ENCODE results near the gene SORL1-AS1.

The SORL1-AS1 gene

DNA sequence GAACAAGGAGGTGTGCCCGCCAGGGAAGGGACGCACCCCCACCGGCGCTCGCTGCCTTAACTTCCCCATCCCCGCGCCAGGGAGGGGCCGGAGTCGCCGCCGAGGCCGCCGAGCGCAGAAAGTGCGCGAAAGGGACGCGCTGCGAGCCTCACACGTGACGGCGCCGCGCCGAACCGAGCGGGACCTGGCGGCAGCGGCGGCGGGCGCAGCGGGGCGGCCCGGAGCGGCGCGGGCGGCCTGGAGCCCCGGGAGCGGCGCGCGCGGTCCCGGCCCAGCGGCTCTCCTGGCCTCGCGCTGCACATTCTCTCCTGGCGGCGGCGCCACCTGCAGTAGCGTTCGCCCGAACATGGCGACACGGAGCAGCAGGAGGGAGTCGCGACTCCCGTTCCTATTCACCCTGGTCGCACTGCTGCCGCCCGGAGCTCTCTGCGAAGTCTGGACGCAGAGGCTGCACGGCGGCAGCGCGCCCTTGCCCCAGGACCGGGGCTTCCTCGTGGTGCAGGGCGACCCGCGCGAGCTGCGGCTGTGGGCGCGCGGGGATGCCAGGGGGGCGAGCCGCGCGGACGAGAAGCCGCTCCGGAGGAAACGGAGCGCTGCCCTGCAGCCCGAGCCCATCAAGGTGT lies 670 bp downstream of the SORL1-AS1 start, which contains the start of gene SORL1:
TSS of gene SORL1 (plus strand) at position 329 of the 623 bp plus-strand sequence. CDS start at position 347, 18 bp downstream.
- DNase-seq (ENCODE audit: low spot score), result peak; percentile 86

DNA sequence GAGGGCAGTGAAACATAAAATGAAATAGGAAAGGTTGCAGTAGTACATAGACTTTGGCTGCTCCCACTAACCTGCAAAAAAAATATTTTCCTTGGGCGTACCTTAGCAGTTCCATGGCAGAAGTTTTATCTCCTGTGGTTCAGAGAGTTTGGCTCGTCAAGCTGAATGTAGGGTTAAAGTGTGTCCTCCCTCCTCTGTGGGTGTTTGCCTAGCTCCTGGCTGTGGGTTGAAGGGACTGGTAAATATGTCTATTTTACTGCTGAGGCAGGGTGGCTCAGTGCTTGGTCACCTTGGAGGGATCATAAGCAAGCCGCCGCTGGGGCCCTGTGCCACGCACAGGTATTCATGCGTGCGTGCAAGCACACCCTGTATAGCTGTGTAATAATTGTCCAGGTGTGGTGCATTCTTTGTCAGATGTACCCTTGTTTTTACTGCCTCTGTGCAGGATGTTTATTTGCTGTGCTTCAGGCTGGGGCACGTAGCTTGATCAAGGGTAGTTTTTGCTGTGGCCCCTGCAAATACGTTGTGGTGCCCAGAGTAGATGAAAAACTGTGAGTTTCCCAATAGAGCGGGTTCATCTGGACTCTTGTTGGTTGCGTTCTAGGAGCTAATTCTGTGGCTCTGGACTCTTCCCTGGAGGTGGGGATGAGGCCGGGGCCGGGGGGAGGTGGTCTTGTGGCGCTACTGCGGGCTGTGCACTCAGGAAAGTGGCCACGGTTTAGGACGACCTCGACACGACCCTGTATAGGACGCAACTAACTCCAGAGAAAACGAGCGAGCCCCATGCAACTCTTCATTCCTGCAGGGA lies 1.4 kb downstream of the SORL1-AS1 start:
- DNase-seq (ENCODE audit: low spot score), result no peak

DNA sequence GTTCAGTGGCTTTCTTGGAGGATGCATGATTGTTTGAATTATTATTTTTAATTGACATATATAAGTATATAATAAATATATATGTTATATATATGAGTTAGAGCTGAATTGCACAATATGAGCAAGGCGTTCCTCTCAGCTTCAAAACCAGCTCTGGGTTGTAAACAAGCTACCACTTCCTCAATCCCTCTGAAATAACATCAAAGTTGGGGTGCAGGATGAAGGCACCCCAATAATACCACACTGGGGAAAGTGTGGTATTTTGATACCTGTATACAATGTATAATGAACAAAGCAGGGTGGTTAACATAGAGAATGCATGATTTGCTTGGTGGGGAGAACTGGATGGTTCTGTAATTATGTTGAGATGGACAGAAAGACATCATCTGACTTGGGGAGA lies 2.4 kb downstream of the SORL1-AS1 start:
- no peak for DNase-seq (ENCODE audit: low spot score)

DNA sequence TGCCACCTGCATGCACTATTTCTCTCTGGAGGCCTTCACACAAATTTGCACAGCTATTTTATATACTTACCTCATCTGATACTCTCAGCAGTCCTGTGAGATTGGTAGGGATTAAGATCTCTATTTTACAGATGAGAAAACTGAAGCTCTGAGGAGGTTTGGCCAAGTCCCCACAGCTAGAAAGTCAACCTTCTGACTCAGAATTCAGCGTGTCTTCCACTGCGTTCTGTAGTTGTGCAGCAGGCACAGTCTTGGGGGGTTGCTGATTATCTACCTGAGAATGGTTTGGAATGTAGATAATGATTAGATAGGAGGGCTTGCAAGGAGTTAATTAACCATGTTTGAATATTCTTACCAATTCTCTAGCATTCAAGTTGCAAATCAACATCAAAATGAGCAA lies 3.1 kb downstream of the SORL1-AS1 start:
- no peak for DNase-seq (ENCODE audit: low spot score)

DNA sequence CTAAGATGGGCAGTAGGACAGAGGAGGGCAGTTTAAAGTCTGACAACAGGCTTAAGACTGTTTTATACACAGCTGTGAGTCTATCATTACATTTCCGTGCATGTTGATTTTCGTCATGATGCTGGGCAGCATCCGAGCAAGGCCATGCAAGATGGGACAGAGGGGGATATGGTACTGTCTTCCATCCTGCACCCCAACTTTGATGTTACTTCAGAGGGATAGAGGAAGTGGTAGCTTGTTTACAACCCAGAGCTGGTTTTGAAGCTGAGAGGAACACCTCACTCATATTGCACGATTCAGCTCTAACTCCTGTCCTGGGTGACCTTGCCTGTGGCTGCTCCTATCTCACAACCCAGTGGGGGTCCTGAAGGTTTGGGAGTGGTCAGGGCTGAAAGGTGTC lies 3.6 kb downstream of the SORL1-AS1 start:
- DNase-seq (ENCODE audit: low spot score), result no peak

DNA sequence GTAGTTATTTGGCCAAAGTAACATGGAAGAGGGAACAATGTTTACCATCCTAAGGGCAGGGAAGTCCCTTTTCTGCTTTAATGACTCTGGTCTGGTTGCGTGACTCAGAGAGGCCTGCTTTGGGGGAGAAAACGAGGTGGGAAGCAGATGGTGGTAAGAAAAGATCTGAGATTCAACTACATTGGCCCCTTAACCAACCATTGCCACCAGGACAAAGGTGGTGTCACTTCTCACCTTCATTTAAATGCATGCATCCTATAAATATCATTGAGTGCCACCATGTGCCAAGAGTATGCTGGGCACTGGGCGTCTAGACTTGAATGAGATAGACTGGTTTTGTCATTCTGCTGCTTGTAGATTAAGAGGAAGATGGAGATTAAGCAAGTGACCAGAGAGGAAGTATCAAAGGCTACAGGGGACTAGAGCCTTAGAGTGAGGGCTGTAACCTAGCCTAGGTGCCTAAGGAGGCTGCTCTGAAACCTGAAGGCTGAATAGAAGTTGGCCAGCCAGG lies 4.3 kb downstream of the SORL1-AS1 start:
- no peak for DNase-seq (ENCODE audit: low spot score)

DNA sequence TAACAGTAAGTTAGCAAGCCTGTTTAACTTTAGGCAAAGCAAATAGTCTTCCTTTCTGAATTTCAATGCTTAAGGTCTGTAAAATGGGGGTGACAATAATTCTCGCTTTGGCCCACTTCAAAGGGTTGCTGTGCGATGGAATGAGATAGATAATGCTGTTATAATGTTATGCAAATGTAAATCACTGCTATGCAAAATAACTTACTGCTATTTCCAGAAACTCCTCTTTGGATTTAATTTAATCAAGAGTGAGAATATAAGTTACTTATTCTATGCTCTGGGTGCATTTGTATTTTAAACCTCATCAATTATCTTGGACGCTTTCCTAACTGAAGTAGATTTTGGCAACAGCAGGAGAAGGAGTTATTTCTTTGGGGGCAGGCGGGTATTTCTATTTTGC lies 4.8 kb downstream of the SORL1-AS1 start:
- DNase-seq (ENCODE audit: low spot score), result no peak

DNA sequence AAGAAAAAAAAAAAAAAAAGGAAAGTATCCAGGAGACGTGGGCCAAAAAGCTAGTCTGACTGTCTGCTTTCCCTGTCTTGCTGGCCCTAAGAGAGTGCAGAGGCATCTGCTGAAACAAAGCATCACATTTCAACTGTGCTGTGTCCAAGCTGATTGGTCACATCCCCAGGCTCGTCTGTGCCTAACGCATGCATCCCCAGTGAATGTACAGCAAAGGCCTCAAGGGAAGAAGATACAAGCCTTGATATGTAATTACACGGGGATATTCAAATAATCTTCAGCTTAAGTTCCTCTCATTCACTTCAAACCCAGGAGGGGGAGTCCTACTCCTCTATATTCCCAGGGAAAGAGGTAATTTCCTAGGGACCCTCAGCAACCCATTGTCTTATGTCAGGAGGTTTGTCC lies 6.0 kb downstream of the SORL1-AS1 start:
- peak; percentile 56 for DNase-seq (ENCODE audit: low spot score)

DNA sequence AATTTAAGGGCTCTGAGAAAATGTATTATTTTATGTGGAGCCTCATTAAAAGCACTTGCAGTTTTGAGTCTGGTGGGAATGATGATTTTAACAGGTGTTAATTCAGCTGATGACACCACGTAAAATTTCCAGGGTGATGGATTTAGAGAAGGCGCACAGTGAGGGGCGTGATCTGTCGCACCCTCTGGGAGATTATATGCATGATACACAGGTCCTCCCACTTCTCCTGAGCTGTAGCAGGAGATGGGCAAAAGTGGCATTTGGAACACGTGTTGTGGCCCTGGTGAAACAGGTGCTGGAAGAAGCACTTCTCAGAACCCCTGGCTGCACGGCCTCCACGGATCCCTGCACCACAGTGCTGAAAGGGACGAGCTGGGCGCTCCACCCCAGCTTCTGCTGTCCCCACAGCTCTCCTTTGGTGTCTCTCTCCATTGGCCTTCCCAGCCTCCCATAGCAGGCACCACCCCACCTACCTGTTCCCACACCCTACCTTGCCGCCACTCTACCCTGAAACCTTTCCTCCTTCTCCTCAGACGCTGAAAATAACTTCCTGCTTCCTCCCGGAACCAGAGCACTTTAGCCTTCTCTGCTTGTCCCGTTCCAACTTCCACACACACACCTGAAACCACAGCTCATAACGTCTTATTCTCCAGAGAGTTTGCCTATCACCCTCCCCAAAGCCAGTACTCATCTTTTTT lies 7.5 kb downstream of the SORL1-AS1 start:
- DNase-seq (ENCODE audit: low spot score), result no peak

DNA sequence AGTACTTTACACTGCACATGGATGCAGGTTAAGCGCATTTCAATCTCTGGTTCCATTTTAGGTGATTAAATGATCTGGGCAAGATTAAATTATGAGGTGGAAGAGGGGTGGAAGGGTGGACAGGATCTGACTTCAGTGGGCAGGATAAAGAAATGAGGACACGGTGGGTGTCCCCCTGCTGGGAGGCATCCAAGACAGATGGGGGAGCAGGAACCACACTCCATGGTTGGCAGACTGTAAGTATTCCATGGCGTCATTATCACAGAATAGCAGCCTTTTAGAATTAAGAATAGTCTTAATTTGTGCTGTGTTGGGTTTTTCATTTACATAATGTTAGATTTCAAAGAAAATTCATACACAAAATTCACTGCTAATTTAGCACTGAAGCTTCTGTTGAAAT lies 8.2 kb downstream of the SORL1-AS1 start:
- no peak for DNase-seq (ENCODE audit: low spot score)

DNA sequence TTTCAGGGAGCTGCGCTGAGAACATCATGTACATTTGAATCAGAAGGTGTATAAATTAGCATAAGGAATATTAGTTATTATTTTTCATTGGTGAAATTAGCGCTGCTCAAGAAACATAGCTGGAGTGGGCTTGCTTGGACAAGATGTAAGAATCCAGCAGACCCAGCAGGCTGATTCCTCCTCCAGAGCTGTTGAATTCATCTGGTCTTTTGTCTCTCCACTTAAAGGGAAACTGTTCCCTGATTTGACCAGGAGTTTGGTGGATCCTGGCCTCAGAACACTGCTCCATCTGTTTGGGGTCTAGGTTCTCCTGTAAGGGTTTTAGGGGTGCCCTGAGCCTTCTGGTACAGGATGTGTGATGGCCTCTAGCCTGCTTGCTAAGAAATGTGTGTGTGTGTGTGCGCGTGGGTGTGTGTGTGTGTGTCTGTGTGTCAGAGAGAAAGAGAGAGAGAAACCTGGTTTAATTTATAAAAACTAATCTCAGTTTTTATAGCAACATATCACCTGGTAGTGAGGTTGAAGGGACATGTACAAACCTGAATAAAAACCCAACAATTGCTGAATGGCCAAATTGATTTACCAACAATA lies 9.0 kb downstream of the SORL1-AS1 start:
- DNase-seq (ENCODE audit: low spot score), result no peak

DNA sequence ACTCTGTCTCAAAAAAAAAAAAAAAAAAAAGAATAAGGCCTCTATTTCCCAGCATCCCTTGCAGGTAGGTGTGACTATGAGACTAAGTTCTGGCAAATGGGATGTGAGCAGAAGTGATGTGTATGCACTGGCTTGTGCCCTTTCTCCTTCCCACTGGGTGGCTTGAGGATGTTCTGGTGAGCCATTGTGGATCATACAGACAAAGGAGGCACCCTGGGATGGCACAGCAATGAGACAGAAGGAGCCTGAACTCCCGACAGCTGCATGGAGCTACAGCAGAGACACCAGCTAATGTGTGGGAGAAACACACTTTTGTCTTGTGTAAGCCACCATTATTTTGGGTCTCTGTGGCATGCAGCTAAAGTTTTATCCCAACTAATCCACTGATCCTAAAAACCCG lies 11.2 kb downstream of the SORL1-AS1 start:
- DNase-seq (ENCODE audit: low spot score), result no peak

DNA sequence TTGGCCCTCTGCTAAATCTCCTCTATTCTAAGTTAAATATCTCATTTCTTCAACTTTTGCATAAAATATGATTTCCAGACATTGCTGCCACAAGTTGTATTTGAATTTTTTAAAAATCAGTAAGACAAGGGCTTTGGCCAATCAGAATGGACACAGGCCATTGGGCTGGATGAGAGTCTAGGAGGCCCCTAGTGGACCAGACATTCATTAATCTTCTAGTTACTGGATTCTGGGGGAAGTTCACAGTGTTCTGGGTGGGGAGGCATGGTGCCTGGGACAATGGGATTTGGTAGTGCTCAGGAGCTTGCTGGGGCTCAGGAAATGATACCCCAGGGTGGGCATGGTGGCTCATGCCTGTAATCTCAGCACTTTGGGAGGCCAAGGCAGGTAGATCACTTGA lies 13.0 kb downstream of the SORL1-AS1 start:
- DNase-seq (ENCODE audit: low spot score), result no peak

DNA sequence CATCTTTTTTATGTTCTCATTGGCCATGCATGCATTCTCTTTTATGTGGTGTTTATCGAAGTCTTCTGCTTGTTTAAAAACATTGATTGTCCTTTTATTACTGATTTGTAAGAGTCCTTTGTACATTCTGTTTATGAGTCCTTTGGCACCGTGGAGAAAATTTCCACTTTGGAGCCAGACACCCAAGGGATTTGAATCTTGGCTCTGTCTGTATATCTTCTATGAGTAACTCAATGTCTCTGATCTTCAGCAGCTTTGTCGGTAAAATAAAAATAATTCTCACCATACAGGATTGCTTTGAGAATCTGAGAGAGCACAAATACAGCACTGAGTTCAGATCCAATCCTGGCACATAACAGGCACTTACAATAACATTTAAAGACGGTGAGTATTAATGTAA lies 13.4 kb downstream of the SORL1-AS1 start:
- no peak for DNase-seq (ENCODE audit: low spot score)

DNA sequence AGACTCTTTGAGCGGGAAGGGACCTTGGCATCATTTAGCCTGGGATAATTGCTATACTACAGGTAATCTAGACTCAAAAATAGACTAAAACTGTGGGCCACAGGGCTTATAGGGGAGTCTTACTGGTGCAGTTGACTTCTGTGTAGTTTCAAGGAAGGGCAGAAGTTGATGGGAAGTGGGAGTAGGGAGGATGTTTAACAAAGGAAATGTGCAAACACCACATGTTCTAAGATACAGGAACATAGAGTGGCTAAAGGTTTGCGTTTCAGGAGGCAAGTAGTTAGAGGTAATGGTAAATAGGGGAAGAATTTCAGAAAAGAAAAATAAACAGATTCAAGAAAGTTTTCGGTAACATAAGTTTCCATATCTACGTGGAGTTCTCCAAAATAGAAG lies 15.1 kb downstream of the SORL1-AS1 start:
- DNase-seq (ENCODE audit: low spot score), result no peak

DNA sequence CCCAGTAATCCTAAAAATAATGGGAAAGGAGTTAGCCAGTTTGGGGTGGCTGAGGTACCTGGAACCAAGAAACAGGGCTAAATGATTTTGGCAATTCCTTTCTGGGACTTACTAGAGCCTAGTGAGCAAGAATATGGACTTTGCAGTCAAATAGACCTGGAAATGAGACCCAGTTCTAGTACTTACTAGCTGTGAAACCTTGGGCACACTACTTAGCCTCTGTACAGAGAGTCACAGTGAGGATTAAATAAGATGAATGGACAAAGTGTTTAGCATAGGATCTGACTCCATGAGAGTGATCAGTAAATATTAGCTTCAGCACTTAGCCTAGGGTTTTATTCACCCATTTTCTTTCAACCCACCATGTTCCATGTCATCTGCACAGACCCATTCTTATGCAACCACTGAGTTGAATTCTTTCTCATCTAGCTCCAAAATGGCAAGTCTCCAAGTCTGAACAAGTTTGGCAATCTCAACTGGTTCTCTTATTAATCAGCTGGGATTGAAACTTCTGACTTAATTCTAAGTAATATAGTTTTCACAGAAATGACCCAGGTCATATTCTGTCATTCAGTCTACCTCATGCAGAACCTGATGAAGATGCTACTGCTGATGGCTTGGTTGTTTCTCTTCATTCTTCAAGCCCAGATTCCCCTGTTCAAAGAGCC lies 15.6 kb downstream of the SORL1-AS1 start:
- DNase-seq (ENCODE audit: low spot score), result no peak

DNA sequence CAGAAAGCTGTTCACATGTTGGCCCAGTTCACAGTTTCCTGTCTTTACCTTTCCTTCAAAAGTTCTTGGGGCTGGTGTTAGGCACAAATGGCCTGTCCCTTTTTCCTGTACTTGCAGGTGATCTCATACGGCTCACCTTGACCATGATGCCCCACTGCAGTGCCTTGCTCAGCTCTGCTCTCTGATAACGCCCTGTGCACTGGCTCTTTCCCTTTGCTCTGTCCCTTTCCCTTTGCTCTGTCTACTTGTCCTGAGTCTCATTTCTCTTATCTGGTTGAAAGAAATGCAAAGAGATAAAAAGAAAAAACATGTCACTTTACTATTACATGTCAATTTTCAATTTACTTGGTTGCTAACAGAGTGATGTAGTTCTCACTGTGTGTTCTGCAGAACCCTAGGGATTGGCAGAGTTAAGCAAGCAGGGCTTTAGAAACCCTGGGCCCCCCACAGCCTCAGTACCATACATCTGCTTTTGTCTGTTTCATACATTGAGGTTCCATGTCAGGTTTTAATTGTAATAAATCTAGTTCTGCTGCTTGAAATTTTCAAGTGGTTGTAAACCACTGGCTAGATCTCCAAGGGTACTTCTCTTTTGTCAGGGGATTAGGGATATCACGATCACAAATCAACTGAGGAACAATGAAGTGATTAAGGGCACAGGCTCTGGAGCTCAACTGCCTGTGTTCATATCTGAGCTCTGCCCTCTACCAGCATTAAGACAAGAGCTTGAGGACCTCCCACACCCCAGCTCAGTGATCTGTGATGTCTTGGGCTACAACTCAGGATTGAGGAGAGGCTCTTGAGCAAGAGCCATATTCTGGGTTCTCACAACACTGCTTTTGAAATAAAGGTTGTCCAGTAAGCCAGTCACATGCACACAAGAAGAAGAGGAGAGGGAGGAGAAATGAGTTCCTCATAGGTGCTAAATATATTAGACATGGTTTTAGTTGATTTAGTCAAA lies 16.9 kb downstream of the SORL1-AS1 start:
- no peak for DNase-seq (ENCODE audit: low spot score)

DNA sequence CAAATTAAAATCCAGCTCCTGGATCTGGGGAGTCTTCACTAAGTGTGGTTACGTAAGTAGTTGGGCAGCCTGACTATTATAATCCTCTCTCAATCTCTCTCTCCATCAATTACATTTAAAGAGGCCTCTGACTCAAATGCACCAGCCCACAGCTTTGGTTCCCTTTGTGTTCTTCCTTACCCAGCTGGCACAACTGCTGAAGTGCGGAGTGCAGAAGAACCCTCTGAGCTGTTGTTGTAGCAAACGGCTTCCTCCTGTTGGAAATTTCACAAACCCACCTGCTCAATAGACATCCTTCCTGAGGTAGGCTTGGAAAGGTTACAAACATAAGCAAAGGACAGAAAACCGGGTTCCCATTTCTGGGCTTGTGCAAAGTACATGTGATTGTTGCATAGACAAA lies 17.6 kb downstream of the SORL1-AS1 start:
- no peak for DNase-seq (ENCODE audit: low spot score)

DNA sequence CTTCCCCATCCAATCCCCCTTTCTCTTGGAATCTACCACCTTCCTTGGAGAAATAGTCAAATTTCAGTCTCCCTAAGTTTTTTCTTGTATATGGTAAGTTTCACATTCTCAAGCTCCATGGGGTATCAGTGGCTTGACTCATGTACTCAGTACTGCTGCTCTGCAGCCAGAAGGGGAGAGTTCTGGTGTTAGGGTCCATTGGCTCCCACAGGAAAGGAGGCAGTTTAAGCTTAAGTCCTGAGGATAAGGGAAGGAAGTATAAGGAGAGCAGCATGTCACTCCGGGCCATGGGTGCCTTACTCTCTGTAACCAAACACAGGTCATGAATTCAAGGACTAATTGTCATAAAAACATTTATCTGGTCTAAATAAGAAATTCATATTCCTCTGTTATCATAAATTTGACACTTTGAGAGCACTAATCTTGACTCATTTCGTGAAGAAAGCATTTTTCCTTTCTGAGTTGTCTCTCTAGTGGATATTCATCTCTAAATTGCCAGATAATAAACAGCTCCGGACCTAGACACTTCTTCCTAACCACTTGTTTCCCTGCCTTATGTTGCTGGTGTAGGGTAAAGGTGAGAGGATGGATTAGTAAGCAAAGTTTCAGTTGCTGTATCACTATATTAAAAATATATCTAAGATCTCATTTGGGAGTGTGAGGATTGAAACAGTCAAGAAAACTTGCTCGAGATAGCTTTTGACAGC lies 20.8 kb downstream of the SORL1-AS1 start:
- DNase-seq (ENCODE audit: low spot score), result no peak

DNA sequence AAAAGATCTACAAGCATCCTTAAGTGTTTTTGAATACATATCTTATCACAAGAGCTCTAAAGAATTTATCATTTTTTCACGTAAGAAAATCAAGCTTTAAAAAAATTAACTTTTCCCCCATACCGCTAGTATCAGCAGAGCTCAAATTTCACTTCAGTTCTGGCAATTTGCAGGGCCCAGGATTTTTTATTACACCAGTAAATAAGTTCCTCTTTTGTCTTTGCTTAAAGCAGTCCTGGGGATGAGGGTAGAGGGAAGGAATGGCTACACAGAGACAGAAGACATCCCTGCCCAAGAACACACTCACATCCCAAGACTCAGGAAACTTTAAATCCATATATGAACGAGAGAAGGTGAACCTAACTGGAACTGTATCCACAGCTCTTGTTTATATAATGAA lies 23.2 kb downstream of the SORL1-AS1 start:
- DNase-seq (ENCODE audit: low spot score), result no peak
